Subcutaneous adipose tissue (tissue), 4 donors: ENCODE measurements around the gene ABHD17C. TPM values are rescaled to one million over a fixed set of nuclear protein-coding genes. Genes with fewer than 3 reads are reported as not detected.

Experiments
- CTCF ChIP-seq: fragments of 450-650 bp; IDR thresholded peaks from one replicate; pipeline ENCODE4 v1.5.1; 2016; ENCODE audit warnings: low read depth, mild to moderate bottlenecking, control low read depth, antibody characterized with exemption, moderate library complexity
- total RNA-seq, 4 donors: library from RNA; depleted of rRNA; stranded (reverse); fragments of >200 nt; gene quantifications; one replicate each; pipeline ENCODE4 v1.1.0, GENCODE V29; 2016

ABHD17C gene
- total RNA-seq, 4 donors from 2014 or later = 0.57 to 2.8 (median 1.7) TPM

DNA sequence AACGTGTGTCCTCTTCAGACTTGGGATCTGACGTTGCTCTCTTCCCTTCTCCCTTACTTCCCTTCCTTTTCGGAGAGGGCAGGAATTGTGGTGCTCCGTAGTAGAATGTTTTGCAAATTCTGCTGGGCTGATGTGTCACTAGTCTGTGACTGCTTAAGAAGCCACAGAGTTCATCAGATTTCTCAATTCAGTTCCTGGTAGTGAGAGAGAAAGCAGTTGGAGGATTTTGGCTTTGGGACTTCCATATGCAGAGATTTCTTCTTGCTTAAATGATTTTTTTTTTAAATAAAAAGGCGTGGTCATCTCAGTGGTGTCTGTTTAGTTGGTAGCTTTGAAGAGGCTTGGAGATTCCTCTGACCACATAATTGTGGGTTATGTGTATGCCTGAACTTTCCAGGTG lies 94.2 kb downstream of the ABHD17C start:
- no peak for TF ChIP-seq CTCF

DNA sequence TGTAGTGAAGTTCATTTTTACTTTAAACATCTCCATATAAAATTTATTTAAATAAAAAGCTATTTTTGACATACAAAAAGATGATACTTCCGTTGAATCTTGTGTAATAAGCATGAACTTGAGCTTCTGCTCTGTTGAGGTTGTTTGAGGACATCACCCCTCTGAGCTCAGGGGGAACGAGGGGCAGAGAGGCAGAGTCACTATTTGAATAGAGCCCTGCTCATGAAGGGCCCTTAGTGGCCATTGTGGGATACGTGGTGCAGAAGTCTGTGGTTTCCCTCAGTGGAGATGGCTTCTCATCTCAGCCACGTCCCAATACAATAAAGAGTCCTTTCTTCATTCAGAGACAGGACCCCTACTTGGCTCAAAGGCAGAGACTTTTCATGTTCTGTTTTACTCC lies 94.7 kb downstream of the ABHD17C start:
- TF ChIP-seq CTCF = no peak

DNA sequence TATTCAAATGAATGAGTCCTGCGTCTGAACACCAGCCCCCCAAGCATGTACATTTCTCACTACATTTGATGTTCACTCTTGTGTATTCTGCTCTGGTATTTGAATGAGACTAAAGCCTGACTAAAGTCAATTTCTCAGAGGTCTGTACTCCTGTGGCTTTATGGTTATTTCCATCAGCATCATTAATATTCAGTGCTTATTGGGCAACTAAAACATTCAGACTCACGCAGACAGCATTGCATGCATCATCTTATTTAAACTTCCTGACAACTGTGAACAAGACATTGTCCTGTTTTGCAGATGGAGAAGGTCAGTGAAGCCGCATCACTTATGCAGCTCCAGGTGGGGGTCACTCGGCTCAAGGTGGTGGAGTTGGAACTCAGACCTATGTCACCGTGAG lies 95.1 kb downstream of the ABHD17C start:
- no peak for TF ChIP-seq CTCF

DNA sequence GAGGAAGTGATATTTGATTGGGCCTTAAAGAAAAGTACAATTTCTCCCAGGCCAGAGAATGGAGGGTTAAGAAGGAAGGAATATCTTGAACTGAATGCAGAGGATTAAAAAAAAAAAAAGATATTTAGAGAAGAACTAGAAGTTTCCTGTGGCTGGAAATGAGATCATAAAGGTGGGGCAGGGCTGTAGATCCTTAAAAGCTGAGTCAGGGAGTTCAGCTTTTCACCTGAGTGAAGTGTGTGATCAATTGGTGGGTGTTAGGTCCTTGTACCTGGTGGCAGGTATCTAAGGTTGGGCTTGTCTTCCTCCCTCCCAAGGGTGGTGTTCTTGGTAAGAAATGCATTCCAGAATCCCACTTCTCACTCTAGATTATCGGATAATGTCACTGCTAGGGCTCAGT lies 95.9 kb downstream of the ABHD17C start:
- TF ChIP-seq CTCF = no peak

DNA sequence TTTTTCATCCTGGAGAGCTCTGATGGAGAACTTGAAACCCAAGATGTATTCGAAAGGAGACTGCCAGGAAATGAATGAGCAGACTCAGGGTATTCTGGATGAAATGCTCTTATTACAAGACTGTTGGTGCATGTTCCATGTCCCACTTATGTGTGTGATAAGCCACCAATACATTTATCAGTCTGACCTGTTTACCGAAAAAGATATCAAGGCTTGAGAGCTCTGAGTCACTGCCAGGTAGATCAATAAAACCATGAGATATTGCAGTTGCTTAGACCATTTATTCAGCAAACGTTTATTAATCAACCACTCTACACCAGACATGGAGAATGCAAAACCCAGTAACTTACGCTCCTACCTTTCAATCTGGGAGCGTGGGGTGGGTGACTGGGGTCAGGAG lies 101.3 kb downstream of the ABHD17C start:
- no peak for TF ChIP-seq CTCF

GRCh38 chr15:80798911-80799310 lies 103.8 kb downstream of the ABHD17C start:
- TF ChIP-seq CTCF = no peak

- TF ChIP-seq CTCF = no peak
These were observed 105.0 kb downstream of the ABHD17C start for GRCh38 chr15:80800067-80800466.
